ENCODE data around the gene RTKN2.

The RTKN2 gene

GRCh38 chr10:62259998-62260397 lies 8.6 kb downstream of the RTKN2 start:
- peaks cover 7% of the 10 kb centered on the region for H3K4me1 ChIP-seq (ENCODE audit: control insufficient read depth, insufficient read depth, low read length)
- H3K27me3 ChIP-seq (ENCODE audit: control insufficient read depth, insufficient read depth, low read length): no peaks in the 10 kb centered on the region
- no peak overlapping the region for H3K9ac ChIP-seq (ENCODE audit: low read depth, low read length)

GRCh38 chr10:62259456-62259855 lies 9.2 kb downstream of the RTKN2 start:
- Histone ChIP-seq H3K27ac (ENCODE audit: low read depth, low read length) (no peak overlapping the region), H3K4me1 (ENCODE audit: control insufficient read depth, insufficient read depth, low read length) (peaks cover 4% of the 10 kb centered on the region; the same call in 1 of the 2 replicates), H3K27me3 (ENCODE audit: control insufficient read depth, insufficient read depth, low read length) (no peaks in the 10 kb centered on the region), H3K4me3 (ENCODE audit: low read depth, low read length) (no peak overlapping the region), H3K9ac (ENCODE audit: low read depth, low read length) (no peak overlapping the region), H3K9me3 (ENCODE audit: control insufficient read depth, insufficient read depth, low read length) (no peaks in the 10 kb centered on the region), H3K36me3 (ENCODE audit: control insufficient read depth, insufficient read depth, low read length) (peaks cover 51% of the 10 kb centered on the region)

More at GRCh38 chr10:62259998-62260397, 8.6 kb downstream of the RTKN2 start:
- no peak overlapping the region for H3K27ac ChIP-seq (ENCODE audit: low read depth, low read length)
- peaks cover 51% of the 10 kb centered on the region for H3K36me3 ChIP-seq (ENCODE audit: control insufficient read depth, insufficient read depth, low read length)
- no peak overlapping the region for H3K4me3 ChIP-seq (ENCODE audit: low read depth, low read length)
- H3K9me3 ChIP-seq (ENCODE audit: control insufficient read depth, insufficient read depth, low read length): no peaks in the 10 kb centered on the region

- Histone ChIP-seq H3K27me3 (ENCODE audit: control insufficient read depth, insufficient read depth, low read length) (no peaks in the 10 kb centered on the region), H3K9ac (ENCODE audit: low read depth, low read length) (no peak overlapping the region), H3K4me3 (ENCODE audit: low read depth, low read length) (no peak overlapping the region), H3K27ac (ENCODE audit: low read depth, low read length) (no peak overlapping the region), H3K4me1 (ENCODE audit: control insufficient read depth, insufficient read depth, low read length) (no peaks in the 10 kb centered on the region), H3K9me3 (ENCODE audit: control insufficient read depth, insufficient read depth, low read length) (no peaks in the 10 kb centered on the region), H3K36me3 (ENCODE audit: control insufficient read depth, insufficient read depth, low read length) (peaks cover 53% of the 10 kb centered on the region)
Measured at GRCh38 chr10:62258926-62259325, 9.7 kb downstream of the RTKN2 start.

GRCh38 chr10:62253704-62254103 lies 14.9 kb downstream of the RTKN2 start:
- Histone ChIP-seq H3K9ac (ENCODE audit: low read depth, low read length) (no peak overlapping the region), H3K27me3 (ENCODE audit: control insufficient read depth, insufficient read depth, low read length) (no peaks in the 10 kb centered on the region), H3K27ac (ENCODE audit: low read depth, low read length) (no peak overlapping the region), H3K36me3 (ENCODE audit: control insufficient read depth, insufficient read depth, low read length) (peaks cover 15% of the 10 kb centered on the region), H3K4me3 (ENCODE audit: low read depth, low read length) (no peak overlapping the region), H3K9me3 (ENCODE audit: control insufficient read depth, insufficient read depth, low read length) (no peaks in the 10 kb centered on the region), H3K4me1 (ENCODE audit: control insufficient read depth, insufficient read depth, low read length) (no peaks in the 10 kb centered on the region)

- Histone ChIP-seq H3K4me1 (ENCODE audit: control insufficient read depth, insufficient read depth, low read length) (no peaks in the 10 kb centered on the region), H3K9me3 (ENCODE audit: control insufficient read depth, insufficient read depth, low read length) (no peaks in the 10 kb centered on the region), H3K36me3 (ENCODE audit: control insufficient read depth, insufficient read depth, low read length) (peaks cover 4% of the 10 kb centered on the region), H3K9ac (ENCODE audit: low read depth, low read length) (no peak overlapping the region), H3K27me3 (ENCODE audit: control insufficient read depth, insufficient read depth, low read length) (no peaks in the 10 kb centered on the region), H3K27ac (ENCODE audit: low read depth, low read length) (no peak overlapping the region), H3K4me3 (ENCODE audit: low read depth, low read length) (no peak overlapping the region)
Measured at GRCh38 chr10:62252051-62252450, 16.6 kb downstream of the RTKN2 start.

GRCh38 chr10:62250594-62251198 lies 17.9 kb downstream of the RTKN2 start:
- Histone ChIP-seq H3K4me3 (ENCODE audit: low read depth, low read length) (no peak overlapping the region), H3K4me1 (ENCODE audit: control insufficient read depth, insufficient read depth, low read length) (no peaks in the 10 kb centered on the region), H3K9ac (ENCODE audit: low read depth, low read length) (no peak overlapping the region), H3K9me3 (ENCODE audit: control insufficient read depth, insufficient read depth, low read length) (no peaks in the 10 kb centered on the region), H3K36me3 (ENCODE audit: control insufficient read depth, insufficient read depth, low read length) (peaks cover 2% of the 10 kb centered on the region; the same call in 1 of the 2 replicates), H3K27ac (ENCODE audit: low read depth, low read length) (no peak overlapping the region), H3K27me3 (ENCODE audit: control insufficient read depth, insufficient read depth, low read length) (no peaks in the 10 kb centered on the region)

GRCh38 chr10:62249957-62250356 lies 18.7 kb downstream of the RTKN2 start:
- Histone ChIP-seq H3K27ac (ENCODE audit: low read depth, low read length) (no peak overlapping the region), H3K9ac (ENCODE audit: low read depth, low read length) (no peak overlapping the region), H3K4me1 (ENCODE audit: control insufficient read depth, insufficient read depth, low read length) (no peaks in the 10 kb centered on the region)

GRCh38 chr10:62248465-62248864 lies 20.2 kb downstream of the RTKN2 start:
- no peaks in the 10 kb centered on the region for H3K36me3 ChIP-seq (ENCODE audit: control insufficient read depth, insufficient read depth, low read length)
- no peaks in the 10 kb centered on the region for H3K9me3 ChIP-seq (ENCODE audit: control insufficient read depth, insufficient read depth, low read length)
- no peak overlapping the region for H3K9ac ChIP-seq (ENCODE audit: low read depth, low read length)
- H3K4me1 ChIP-seq (ENCODE audit: control insufficient read depth, insufficient read depth, low read length): no peaks in the 10 kb centered on the region
- no peak overlapping the region for H3K4me3 ChIP-seq (ENCODE audit: low read depth, low read length)
- H3K27ac ChIP-seq (ENCODE audit: low read depth, low read length): no peak overlapping the region
- H3K27me3 ChIP-seq (ENCODE audit: control insufficient read depth, insufficient read depth, low read length): no peaks in the 10 kb centered on the region

More at GRCh38 chr10:62249957-62250356, 18.7 kb downstream of the RTKN2 start:
- Histone ChIP-seq H3K9me3 (ENCODE audit: control insufficient read depth, insufficient read depth, low read length) (no peaks in the 10 kb centered on the region), H3K4me3 (ENCODE audit: low read depth, low read length) (no peak overlapping the region), H3K27me3 (ENCODE audit: control insufficient read depth, insufficient read depth, low read length) (no peaks in the 10 kb centered on the region), H3K36me3 (ENCODE audit: control insufficient read depth, insufficient read depth, low read length) (peaks cover 2% of the 10 kb centered on the region; the same call in 1 of the 2 replicates)

- Histone ChIP-seq H3K4me1 (ENCODE audit: control insufficient read depth, insufficient read depth, low read length) (no peaks in the 10 kb centered on the region), H3K27me3 (ENCODE audit: control insufficient read depth, insufficient read depth, low read length) (no peaks in the 10 kb centered on the region), H3K27ac (ENCODE audit: low read depth, low read length) (no peak overlapping the region), H3K4me3 (ENCODE audit: low read depth, low read length) (no peak overlapping the region), H3K36me3 (ENCODE audit: control insufficient read depth, insufficient read depth, low read length) (no peaks in the 10 kb centered on the region), H3K9ac (ENCODE audit: low read depth, low read length) (no peak overlapping the region), H3K9me3 (ENCODE audit: control insufficient read depth, insufficient read depth, low read length) (no peaks in the 10 kb centered on the region)
Measured at GRCh38 chr10:62244785-62245467, 23.7 kb downstream of the RTKN2 start.

GRCh38 chr10:62244088-62244487 lies 24.6 kb downstream of the RTKN2 start:
- Histone ChIP-seq H3K9me3 (ENCODE audit: control insufficient read depth, insufficient read depth, low read length) (no peaks in the 10 kb centered on the region), H3K36me3 (ENCODE audit: control insufficient read depth, insufficient read depth, low read length) (no peaks in the 10 kb centered on the region), H3K4me3 (ENCODE audit: low read depth, low read length) (no peak overlapping the region), H3K9ac (ENCODE audit: low read depth, low read length) (no peak overlapping the region), H3K4me1 (ENCODE audit: control insufficient read depth, insufficient read depth, low read length) (no peaks in the 10 kb centered on the region), H3K27ac (ENCODE audit: low read depth, low read length) (no peak overlapping the region), H3K27me3 (ENCODE audit: control insufficient read depth, insufficient read depth, low read length) (no peaks in the 10 kb centered on the region)

- H3K4me1 ChIP-seq (ENCODE audit: control insufficient read depth, insufficient read depth, low read length): no peaks in the 10 kb centered on the region
- H3K9ac ChIP-seq (ENCODE audit: low read depth, low read length): no peak overlapping the region
- H3K36me3 ChIP-seq (ENCODE audit: control insufficient read depth, insufficient read depth, low read length): no peaks in the 10 kb centered on the region
- H3K27me3 ChIP-seq (ENCODE audit: control insufficient read depth, insufficient read depth, low read length): no peaks in the 10 kb centered on the region
- H3K9me3 ChIP-seq (ENCODE audit: control insufficient read depth, insufficient read depth, low read length): no peaks in the 10 kb centered on the region
- H3K27ac ChIP-seq (ENCODE audit: low read depth, low read length): no peak overlapping the region
- no peak overlapping the region for H3K4me3 ChIP-seq (ENCODE audit: low read depth, low read length)
Measured at GRCh38 chr10:62243647-62243997, 25.0 kb downstream of the RTKN2 start.

All from HUES48 (cell line).